Thyroid gland (tissue), 4 donors: Measurements from ENCODE around the gene CUTA.

Experiments used
- CTCF ChIP-seq, 6 experiments: fragments of 200-600 bp in 3 of 6; fragments of 450-650 bp in 3 of 6; sonication (generic) in 3 of 6; IDR thresholded peaks; one replicate each; pipeline ENCODE4 v1.5.1; 2016 to 2019; ENCODE audit warnings: antibody characterized with exemption in 6 of 6, mild to moderate bottlenecking in 2 of 6, inconsistent platforms in 1 of 6, moderate library complexity in 1 of 6
- POLR2A ChIP-seq, 2 donors: fragments of 450-650 bp; IDR thresholded peaks; one replicate each; pipeline ENCODE4 v1.6.1; 2017; ENCODE audit warnings: antibody characterized with exemption in 2 of 2, mild to moderate bottlenecking in 2 of 2, moderate library complexity in 1 of 2

GRCh38 chr6:33430334-33430733, 12.4 kb upstream of the CUTA start:
- TF ChIP-seq CTCF (IDR thresholded peaks at IDR 0.05) (no peak), POLR2A (IDR thresholded peaks at IDR 0.05) (no peak)
